HG03045 (cell line): ENCODE measurements around the gene KCTD17.

Experiments used
- ATAC-seq: cut with Tn5 transposase; IDR thresholded peaks from one replicate; pipeline ENCODE4 v1.9.1; 2021; ENCODE audit warnings: mild to moderate bottlenecking, moderate library complexity; ENCODE audit not compliant: unreplicated experiment

Gene KCTD17

GRCh38 chr22:37077802-37078448 is 26.4 kb downstream of the KCTD17 start:
- no peak for ATAC-seq

GRCh38 chr22:37079158-37079557 is 27.6 kb downstream of the KCTD17 start:
- ATAC-seq: no peak

GRCh38 chr22:37079668-37080171 is 28.2 kb downstream of the KCTD17 start:
- no peak for ATAC-seq

- ATAC-seq: no peak
These were observed 28.9 kb downstream of the KCTD17 start for GRCh38 chr22:37080438-37080837.

- ATAC-seq: no peak
These were observed 29.3 kb downstream of the KCTD17 start for GRCh38 chr22:37080838-37081237.

GRCh38 chr22:37082251-37082873 is 30.8 kb downstream of the KCTD17 start:
- no peak for ATAC-seq

GRCh38 chr22:37083914-37084313 is 32.4 kb downstream of the KCTD17 start:
- no peak for ATAC-seq

GRCh38 chr22:37084385-37084784 is 32.8 kb downstream of the KCTD17 start:
- ATAC-seq: no peak

GRCh38 chr22:37086184-37086583 is 34.6 kb downstream of the KCTD17 start:
- no peak for ATAC-seq

- no peak for ATAC-seq
These were observed 36.6 kb downstream of the KCTD17 start for GRCh38 chr22:37088108-37088605.

- no peak for ATAC-seq
These were observed 37.3 kb downstream of the KCTD17 start for GRCh38 chr22:37088750-37089408.

GRCh38 chr22:37089434-37089833 is 37.9 kb downstream of the KCTD17 start:
- ATAC-seq: no peak

GRCh38 chr22:37090920-37091695 is 39.6 kb downstream of the KCTD17 start:
- no peak for ATAC-seq

GRCh38 chr22:37091994-37092393 is 40.5 kb downstream of the KCTD17 start:
- ATAC-seq: no peak

GRCh38 chr22:37092997-37093396 is 41.5 kb downstream of the KCTD17 start:
- ATAC-seq: no peak

GRCh38 chr22:37094239-37094638 is 42.7 kb downstream of the KCTD17 start:
- no peak for ATAC-seq

- ATAC-seq: no peak
These were observed 43.6 kb downstream of the KCTD17 start for GRCh38 chr22:37095113-37095512.

- no peak for ATAC-seq
These were observed 45.8 kb downstream of the KCTD17 start for GRCh38 chr22:37097346-37097745.

GRCh38 chr22:37098976-37099591 is 47.5 kb downstream of the KCTD17 start:
- no peak for ATAC-seq

GRCh38 chr22:37100589-37101127 is 49.1 kb downstream of the KCTD17 start:
- ATAC-seq: no peak
